ENCODE data around the gene GRB2.
"Not testable (repeated sequence)": the region's sequence is repeated elsewhere in the genome, so short reads cannot be mapped to it uniquely, and the experiment has no call there.

The GRB2 gene

GRCh38 chr17:75387771-75388170, 17.7 kb downstream of the GRB2 start:
- no peak for DNase-seq (ENCODE audit: low read depth in 2 of 2)

DNA sequence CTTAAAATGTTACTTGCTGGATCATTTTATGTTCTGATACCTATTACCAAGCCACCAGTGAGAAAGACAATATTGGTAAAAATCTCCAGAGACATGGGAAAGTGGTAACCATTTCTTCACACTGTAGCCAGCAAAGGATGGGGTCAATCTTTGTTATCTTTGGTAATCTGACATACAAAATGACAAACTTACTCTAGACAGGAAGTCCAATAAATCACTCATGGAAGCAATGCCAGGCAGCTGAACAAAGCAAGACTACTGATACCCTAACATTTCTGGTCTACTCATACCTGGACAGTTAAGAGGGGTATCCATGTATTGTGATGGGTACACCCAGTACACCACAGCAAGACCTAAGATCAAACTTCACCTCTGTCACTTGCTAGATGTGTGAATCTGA, 19.0 kb downstream of the GRB2 start:
- DNase-seq (ENCODE audit: low read depth in 2 of 2): no peak

DNA sequence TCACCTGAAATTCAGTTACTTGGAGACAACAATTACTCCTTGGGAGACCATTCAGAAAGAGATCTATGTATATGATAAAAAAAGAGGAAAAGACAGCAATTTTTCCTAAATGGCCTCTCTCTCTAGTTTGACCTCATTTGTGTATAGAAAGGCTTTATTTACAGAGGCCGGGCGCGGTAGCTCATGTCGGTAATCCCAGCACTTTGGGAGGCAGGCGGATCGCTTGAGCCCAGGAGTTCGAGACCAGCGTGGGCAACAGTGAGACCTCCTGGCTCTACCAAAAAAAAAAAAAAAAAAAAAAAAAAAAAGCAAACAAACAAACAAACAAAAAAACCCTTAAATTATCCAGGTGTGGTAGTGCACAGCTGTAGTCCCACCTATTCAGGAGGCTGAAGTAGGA, 20.7 kb downstream of the GRB2 start:
- no peak for DNase-seq (ENCODE audit: low read depth in 2 of 2)

DNA sequence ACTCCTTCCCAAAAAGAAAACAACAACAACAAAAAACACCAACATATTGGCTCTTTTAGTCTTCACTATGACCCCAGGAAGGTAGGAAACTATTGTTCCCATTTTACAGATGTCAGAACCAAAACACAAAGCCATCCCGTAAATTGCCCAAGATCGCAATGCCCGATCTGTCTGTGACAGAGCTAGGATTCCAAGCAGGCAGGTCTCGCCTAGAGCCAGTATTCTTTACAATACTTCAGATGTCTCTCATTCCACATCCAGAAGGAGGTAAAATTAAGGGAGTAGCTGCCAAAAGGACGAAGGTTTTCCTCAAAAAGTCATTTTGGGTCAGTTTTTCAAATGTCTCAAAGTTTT, 21.7 kb downstream of the GRB2 start:
- DNase-seq (ENCODE audit: low read depth in 2 of 2): no peak

DNA sequence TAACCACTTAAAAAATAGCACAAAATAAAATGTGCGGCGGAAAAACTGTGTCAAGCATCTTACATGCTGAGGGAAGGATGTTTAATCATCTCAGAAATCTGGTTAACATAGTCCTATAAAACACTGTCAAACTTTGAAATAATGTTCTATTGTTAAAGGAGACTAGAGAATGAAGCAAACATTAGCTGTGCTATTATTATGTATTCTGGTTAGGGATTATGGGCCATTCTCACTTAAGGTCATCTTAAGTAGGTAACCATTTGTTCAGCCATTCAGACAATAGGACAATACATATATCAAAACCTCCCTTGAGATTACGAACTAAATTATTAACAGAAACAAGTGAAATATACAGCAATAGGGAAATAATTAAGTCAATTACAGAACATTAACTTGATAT, 24.7 kb downstream of the GRB2 start:
- no peak for DNase-seq (ENCODE audit: low read depth in 2 of 2)

DNA sequence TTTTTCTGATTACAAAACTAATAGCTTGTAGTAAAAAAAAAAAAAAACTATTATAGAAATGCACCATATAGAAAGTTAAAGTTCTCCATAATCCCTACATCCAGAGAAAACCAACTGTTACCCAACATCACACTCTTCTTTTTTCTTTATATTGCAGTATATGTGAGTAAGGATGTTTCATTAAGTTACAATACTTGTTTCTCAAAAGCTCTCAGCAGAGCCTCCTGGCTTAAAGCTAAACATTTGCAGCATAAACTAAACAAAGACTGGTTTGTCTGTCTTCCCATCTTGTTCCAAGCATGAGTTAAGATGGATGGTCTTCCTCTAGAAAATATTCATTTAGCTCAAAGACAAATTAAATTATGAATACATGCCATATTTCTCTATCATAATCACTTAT, 25.2 kb downstream of the GRB2 start:
- no peak for DNase-seq (ENCODE audit: low read depth in 2 of 2)

GRCh38 chr17:75379426-75379825, 26.1 kb downstream of the GRB2 start:
- not testable (repeated sequence) for DNase-seq (ENCODE audit: low read depth in 2 of 2)

DNA sequence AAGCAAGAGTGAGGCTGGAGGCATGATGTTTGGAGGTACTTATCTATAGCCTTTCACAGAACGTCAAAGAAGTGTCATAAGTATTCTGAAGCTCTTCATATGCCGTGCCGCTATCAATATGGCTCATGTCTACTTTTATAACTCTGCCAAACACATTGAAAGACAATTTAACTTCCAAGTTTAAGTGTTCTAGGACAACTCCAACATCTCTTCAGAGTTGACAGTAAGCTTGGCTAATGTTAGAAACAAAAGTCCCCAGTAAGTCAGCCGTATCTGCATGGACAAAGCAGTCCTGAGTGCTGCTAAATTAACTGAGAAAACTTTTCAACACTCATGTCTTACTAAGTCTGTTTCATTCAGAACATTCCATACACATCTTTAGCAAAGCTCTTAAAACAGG, 32.2 kb downstream of the GRB2 start:
- DNase-seq (ENCODE audit: low read depth in 2 of 2): no peak

- DNase-seq (ENCODE audit: low read depth in 2 of 2): no peak
These were observed 33.5 kb downstream of the GRB2 start for GRCh38 chr17:75371981-75372380.

GRCh38 chr17:75371339-75371738, 34.1 kb downstream of the GRB2 start:
- DNase-seq (ENCODE audit: low read depth in 2 of 2): no peak

DNA sequence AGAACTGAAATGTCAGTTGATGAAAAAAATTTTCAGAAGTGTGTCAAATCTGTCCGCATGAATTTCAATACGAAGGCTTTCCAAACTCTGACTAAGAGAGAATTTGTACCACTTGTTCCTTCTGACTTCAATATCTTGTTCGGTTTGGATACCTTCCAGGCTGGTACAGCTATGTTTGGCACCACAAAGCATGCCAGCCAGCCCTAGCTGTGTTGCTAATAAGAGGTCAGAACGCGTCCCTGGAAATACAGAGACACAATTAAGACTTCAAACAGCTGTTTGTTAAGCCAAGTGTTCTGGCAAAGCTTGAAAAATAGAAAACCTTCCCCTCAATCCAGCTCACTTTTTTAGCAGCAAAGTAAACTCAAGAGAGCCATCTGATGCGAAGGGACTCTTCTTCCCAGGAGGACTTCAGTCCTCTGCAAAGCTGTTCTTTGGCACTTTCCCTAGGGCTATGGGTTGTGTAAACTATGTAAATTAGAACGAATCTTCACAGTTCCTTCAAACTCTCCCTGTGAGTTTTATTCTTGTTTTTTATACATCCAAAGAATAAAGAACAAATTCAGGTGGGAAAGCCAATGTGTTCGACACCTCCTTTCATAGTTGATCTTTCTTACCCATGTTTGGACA, 35.1 kb downstream of the GRB2 start:
- no peak for DNase-seq (ENCODE audit: low read depth in 2 of 2)

GRCh38 chr17:75367838-75368789, 37.4 kb downstream of the GRB2 start:
- DNase-seq (ENCODE audit: low read depth in 2 of 2): not testable (repeated sequence)

- DNase-seq (ENCODE audit: low read depth in 2 of 2): no peak
These were observed 38.2 kb downstream of the GRB2 start for GRCh38 chr17:75367312-75367711.

DNA sequence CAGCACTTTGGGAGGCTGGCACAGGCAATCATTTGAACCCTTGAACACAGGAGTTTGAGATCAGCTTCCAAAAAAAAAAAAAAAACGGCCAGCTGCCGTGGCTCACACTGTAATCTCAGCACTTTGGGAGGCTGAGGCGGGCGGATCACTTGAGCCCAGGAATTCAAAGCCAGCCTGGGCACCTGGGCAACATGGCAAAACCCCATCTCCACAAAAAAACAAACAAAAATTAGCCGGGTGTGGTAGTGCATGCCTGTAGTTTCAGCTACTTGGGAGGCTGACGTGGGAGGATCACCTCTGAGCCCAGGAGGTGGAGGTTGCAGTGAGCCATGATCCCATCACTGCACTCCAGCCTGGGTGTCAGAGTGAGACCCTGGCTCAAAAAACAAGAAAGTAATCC, 39.0 kb downstream of the GRB2 start:
- DNase-seq (ENCODE audit: low read depth in 2 of 2): no peak

DNA sequence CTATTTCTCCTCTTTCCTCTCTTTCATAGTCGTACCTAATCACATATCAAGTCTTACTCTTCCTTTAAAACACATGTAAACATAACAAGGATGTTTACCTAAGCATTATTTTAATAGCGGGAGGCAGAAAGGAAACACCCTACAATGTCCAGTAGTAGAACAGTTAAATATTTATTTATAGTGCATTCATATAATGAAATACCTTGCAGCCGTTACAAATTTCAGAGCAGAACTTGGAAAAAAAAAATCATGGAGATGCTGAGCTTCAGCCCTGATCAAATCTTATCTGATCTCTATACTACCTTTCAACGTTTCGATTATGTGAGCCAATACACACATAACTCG, 39.6 kb downstream of the GRB2 start:
- no peak for DNase-seq (ENCODE audit: low read depth in 2 of 2)

- no peak for DNase-seq (ENCODE audit: low read depth in 2 of 2)
These were observed 40.2 kb downstream of the GRB2 start for GRCh38 chr17:75365009-75365930.

- DNase-seq (ENCODE audit: low read depth in 2 of 2): no peak
These were observed 41.4 kb downstream of the GRB2 start for GRCh38 chr17:75364078-75364477.

DNA sequence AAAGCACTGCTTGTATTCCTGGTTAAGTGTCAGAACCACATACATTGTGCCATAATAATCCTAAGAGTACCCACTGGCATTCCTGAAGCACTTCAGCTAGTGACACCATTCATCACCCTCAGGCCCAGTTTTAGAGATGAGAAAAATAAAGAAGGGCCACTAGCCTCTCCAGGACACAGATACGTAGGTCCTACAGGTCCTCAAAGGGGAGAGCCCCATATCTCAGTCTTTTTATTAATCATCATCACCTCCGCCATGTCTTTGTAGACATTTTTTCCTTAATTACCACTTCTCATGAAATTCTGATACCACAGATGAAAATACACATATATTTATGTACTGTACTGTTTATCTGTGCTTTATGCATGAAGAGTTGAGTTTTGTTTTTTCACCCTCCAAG, 43.5 kb downstream of the GRB2 start:
- no peak for DNase-seq (ENCODE audit: low read depth in 2 of 2)

GRCh38 chr17:75361344-75361743, 44.1 kb downstream of the GRB2 start:
- no peak for DNase-seq (ENCODE audit: low read depth in 2 of 2)

GRCh38 chr17:75356260-75356937, 49.1 kb downstream of the GRB2 start:
- DNase-seq (ENCODE audit: low read depth in 2 of 2): no peak

- DNase-seq (ENCODE audit: low read depth in 2 of 2): no peak
These were observed 52.3 kb downstream of the GRB2 start for GRCh38 chr17:75353176-75353575.

GRCh38 chr17:75352079-75352569, 53.4 kb downstream of the GRB2 start:
- no peak for DNase-seq (ENCODE audit: low read depth in 2 of 2)
